ENCODE data around the gene EBLN2. TPM values are rescaled to one million over a fixed set of nuclear protein-coding genes. Genes with fewer than 3 reads are reported as not detected.

The EBLN2 gene
- 1.6 and 1.9 TPM in 2 replicates for total RNA-seq (2014; rRNA removed; shearing (Covaris generic))
- 0.15 and 0.19 TPM in 2 replicates for polyA plus RNA-seq (2015; cell fraction: cytosol; rRNA removed)
- polyA plus RNA-seq (2015; cell fraction: nucleus; rRNA removed): 7.6 and 8.6 TPM in 2 replicates

DNA sequence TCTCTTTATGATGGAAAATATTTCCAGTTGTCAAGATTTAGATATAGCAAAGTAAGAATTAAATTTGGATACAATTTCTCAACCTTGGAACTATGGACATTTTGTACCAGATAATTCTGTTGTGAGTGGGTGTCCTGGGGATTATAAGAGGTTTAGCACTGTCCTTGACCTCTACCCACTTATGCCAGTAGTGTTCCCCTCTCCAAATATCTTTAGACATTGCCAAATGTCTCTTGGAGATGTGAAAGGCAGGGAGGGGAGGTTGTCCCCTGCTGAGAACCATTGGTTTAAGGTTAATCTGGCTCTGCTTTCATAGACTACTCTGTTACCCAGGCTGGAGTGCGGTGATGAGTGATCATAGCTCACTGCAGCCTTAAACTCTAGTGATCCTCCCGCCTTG is at the start of gene EBLN2:
EBLN2 (plus strand) TSS at position 244 of the 400 bp plus-strand sequence. CDS start 423 bp downstream, outside the sequence.
- DNase-seq (ENCODE audit: low read depth): no peak

DNA sequence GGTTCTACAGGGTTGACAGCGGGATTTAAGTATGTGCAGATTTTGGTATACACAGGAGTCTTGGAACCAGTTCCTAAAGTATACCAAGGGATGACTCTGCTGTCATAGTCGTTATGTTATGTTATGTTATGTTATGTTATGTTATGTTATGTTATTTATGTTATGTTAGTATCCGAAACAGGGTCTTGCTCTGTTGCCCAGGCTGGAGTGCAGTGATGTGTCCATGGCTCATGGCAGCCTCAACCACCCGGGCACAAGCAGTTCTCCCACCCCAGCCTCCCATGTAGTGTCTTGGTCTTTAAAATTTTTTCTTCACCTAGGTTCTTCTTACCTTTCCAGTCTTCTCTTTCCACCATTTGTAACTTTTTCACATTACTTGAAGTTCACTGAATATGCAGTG is 43.2 kb upstream of the EBLN2 start:
- DNase-seq (ENCODE audit: low read depth): no peak

DNA sequence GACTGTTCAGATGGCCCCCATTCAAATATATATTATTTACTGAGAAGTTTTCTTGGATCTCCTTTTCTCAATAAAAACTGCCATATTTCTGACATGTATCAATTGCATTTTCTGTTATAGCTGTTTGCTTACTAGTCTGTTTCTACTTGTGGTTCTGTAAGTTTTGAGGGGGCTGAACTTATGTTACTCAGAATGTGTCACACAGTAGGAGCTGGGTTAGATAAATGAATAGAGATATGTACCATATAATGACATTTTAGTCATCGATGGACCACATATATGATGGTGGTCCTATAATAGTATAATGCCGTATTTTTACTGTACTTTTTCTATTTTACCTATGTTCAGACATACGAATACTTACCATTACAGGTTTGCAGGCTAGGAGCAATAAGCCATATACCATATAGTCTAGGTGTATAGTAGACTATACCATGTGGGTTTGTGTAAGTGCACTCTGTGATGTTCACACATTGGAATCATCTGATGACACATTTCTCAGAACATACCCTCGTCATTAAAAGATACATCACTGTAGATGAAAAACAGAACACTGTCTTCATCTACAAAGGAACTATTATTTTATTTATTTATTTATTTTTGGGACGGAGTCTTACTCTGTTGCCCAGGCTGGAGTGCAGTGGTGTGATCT is 42.5 kb upstream of the EBLN2 start:
- no peak for DNase-seq (ENCODE audit: low read depth)

DNA sequence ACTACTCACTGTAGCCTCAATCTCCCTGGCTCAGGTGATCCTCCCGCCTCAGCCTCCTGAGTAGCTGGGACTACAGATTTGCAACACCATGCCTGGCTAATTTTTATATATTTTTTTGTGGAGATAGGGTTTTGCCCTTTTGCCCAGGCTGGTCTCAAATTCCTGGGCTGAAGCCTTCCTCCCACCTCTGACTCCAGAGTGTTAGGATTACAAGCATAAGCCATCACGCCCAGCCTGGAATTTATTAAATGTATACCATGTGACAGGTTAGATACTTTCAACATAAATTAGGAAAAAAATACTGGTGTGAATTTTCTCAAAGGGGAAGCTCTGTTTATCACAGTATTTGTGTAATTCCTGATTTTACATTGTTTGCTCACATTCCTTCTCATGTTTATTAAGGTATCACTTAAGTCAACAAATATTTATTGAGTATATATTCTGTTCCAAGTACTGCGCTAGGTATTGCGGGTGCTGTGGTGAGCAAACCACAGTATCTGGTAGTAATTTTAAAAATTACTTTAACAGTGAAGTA is 40.1 kb upstream of the EBLN2 start:
- DNase-seq (ENCODE audit: low read depth): no peak

DNA sequence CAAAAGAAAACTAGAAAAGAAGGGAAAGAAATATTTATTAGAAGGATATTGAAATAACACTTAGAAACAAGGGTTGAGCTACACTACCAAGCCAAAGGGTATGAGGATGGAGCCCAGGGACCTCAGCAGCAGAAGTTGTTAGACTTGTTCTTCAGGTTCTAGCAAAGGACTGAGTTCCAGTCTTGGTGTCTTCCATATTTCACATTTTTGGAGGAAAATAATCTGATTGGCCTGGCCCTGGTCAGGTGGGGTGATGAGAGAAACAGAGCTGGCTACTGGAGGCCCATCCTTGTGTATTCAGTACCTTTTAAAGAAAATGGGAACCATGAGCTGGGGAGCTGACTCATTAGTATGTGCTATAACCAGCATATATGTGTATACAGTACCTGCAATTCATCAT is 36.6 kb upstream of the EBLN2 start:
- no peak for DNase-seq (ENCODE audit: low read depth)

DNA sequence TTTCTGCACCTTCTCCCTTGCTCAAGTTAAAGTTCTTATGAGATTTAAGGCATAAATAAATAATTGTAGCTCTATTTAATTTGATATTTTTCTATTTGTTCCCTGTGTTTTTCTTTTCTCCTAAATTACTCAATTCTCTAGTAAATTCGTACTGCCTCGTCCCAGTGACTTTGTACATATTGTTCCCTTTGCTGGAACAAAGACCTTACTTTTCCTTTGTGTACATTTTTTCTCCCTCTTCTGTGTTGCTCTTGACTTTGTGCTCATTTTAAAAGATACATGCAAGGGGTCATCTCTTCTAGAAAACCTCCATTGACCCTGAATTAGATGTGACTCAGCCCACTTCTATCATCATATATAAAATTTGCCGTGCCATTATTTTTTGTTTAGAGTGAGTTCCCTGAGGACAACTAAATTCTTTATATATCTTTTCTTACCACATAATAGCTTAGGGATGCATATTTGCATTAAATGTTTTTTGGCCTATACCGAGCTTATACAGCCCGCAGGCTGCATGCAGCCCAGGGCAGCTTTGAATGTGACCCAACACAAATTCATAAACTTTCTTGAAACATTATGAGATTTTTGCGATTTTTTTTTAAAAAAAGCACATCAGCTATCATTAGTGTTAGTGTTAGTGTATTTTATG is 35.2 kb upstream of the EBLN2 start:
- DNase-seq (ENCODE audit: low read depth): no peak

DNA sequence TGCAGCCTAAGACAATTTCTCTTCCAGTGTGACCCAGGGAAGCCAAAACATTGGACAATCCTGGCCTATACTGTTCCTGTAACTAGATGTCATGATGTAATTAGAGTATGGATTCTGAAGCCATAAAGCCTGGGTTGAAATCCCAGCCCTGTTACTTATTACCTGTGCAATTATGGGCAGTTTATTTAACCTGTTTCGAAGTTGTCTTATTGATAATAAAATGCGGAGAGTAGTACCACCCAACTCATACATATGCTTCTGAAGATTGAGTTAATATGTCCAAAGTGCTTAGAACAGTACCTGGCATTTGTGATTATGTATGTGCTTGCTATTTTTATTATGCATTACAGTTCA is 34.7 kb upstream of the EBLN2 start:
- no peak for DNase-seq (ENCODE audit: low read depth)

DNA sequence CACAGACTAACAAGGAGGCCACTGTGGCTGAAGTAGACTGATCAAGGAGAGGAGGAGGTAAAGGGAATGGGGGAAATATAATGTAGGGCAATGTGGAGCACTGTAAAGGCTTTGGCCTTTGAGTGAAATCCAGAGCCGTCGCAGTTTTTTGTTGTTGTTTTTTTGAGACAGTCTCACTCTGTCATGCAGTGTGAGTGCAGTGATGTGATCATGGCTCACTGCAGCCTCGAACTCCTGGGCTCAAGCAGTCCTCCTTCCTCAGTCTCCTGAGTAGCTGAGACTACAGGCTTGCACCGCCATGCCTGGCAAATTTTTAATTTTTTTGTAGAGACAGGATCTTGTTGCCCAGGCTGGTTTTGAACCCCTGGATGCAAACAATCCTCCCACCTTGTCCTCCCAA is 32.7 kb upstream of the EBLN2 start:
- DNase-seq (ENCODE audit: low read depth): no peak

DNA sequence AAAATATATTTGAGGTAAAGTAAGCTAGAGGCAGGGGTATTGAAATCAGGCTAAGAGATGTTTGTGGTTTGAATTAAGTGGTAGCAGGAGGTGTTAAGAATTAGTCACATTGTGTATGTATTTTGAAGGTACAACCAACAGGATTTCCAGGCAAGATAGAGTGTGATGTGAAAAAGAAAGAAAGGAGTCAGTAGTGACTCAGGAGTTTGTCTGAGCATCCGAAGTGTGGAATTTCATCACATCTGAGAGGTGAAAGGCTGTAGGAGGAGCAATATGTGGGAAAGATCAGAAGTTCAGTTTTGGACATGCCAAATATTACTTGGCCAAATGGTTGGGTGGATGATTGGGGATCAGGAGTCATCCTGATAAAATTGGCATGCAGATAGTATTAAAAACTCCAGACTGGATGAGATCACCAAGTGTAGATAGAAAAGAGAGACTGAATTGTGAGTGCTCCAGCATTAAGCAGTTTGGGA is 32.1 kb upstream of the EBLN2 start:
- peak; percentile 76 for DNase-seq (ENCODE audit: low read depth)

DNA sequence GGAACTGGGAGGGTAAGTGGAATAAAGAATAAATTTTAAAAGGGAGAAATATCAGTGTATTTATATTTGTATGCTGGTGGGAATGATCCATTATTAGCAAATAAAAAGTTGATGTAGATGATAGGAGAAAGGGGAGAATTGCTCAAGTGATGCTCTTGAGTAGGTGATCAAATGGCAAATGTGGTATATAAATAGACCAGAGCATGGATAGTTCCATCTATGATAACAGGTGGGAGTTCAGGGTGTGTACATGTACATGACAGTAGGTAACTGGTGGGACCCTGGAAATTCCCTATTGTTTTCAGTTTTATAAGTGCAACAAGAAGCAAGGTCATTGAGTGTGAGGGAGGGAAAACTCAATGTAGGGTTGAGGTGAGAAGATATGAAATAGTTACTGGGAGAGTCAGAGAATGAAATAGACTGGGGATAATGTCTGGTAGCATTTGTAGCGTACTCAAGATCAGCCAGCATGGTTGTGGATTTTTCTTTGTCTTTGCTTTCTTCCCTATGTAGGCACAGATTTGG is 31.3 kb upstream of the EBLN2 start:
- no peak for DNase-seq (ENCODE audit: low read depth)

DNA sequence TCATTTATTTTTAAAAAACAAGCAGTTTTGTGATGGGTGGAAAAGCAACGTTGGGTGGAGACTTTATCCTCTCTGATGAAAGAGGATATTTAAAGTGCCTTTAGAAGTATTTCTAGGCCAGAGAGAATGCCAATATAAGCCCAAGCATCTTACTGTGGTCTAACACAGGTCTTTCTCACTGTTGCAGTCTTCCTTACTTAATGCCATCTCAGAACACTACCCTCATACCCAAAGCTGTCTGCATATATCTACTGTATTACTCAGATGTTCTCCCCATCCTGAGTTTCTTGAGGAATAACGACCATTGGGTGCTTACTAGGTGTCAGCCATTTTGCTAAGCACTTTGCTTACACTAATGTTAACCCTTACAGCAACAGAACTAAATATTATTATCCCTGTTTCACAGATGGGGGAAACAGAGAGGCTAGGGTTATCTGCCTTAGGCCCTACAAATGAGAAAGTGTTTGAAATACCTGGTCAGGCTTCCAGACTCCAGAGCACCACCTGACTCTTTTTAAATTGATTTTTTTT is 29.8 kb upstream of the EBLN2 start:
- DNase-seq (ENCODE audit: low read depth): no peak

DNA sequence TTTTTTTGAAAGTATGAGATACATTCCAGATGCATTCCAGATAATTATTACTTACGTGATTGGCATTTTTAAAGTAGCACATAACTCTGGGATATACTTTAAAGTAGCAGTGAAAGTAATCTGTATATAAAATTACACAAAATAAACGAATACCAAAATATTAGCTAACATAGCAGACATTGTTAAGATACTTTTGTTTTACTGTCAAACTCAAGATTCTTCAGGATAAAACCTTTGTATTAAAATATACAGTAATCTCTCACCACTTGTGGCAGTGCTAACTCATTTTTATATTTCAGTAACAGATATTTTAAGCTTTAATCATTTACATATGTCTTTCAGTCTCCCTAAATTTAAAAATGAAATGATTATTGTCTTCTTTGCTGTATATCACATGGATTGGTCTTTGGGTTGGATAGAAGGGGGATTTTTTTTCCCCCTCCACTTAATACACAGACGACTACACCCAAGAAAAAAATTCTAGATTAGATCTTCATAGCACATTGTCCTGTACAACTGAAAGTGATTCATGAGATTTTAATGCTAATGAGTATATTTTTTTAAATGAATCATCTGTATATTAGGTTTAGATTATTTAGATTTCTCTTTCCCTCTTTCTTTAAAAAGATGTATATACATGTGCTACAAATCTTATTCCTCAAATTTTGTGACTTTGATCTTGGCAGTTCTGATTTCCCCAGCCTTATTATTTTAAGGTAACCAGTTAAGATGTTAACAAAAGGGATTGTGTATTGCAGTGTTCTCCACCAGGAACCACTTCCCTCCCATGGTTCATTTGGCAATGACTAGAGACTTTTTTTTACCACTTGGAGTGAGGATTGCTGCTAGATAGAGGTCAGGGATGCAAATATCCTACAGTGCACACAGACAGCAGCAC is 24.5 kb upstream of the EBLN2 start:
- DNase-seq (ENCODE audit: low read depth): peak; percentile 7

DNA sequence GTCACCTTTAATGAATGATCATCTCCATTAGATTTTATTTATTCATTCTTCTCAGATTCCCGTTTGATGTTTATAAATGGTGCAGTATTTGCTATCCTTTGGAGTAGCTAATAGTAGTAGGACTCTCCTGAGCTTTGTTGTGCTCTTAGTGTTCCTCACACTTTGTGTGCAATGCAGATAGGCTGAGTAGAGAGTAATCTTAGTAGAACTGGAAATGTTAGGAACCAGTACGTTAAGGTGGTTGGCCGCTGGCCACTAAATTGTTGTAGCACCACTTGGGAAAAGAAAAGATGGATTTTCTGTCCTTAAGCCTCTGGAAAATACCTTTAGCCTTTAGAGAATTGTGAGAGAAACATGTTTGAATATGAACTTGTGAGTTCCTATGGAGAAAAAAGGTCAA is 19.9 kb upstream of the EBLN2 start:
- DNase-seq (ENCODE audit: low read depth): no peak

DNA sequence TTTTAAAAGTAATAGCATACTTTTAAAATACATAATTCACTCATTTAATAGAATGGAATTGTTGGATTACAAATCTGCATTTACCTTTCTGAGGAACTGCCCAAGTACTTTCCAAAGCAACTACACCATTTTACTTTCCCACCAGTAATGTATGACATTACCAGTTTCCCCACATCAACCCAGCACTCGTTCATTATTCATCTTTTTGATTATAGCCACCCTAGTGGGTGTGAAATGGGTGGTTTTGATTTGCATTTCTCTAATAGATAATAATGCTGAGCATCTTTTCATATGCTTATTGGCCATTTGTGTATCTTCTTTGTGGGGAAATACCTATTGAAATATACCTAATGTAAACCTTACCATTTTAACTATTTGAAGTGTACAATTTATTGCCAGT is 18.0 kb upstream of the EBLN2 start:
- no peak for DNase-seq (ENCODE audit: low read depth)

DNA sequence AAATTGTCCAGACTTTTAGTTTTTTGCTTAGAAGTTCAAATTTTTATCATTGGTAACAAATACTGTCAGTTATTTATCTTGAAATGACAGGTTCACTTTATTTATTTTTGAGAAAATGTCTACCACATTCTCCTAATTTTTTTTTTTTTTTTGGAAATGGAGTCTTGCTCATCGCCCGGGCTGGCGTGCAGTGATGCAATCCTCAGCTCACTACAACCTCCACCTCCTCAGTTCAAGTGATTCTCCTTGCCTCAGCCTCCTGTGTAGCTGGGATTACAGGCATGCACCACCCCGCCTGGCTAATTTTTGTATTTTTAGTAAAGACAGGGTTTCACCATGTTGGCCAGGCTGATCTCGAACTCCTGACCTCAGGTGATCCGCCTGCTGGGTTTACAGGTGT is 16.1 kb upstream of the EBLN2 start:
- DNase-seq (ENCODE audit: low read depth): no peak

DNA sequence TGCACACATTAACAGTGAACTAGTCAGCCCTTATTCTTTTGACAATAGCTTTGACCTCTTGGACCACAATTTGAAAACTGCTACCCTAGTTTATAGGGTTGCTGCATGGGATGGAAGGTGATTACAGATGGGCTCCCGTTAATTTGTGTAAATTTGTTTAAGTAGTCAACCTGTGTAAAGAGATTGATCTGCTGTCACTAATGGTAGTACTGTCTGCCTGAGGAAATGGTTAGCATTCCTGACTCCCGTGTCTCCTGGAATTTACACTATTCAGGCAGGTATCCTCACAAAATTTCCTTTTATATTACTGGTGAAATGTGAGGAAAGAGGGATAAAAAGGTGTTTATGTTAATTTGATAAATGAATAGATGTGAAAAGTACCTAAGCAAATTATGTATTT is 15.3 kb upstream of the EBLN2 start:
- no peak for DNase-seq (ENCODE audit: low read depth)

DNA sequence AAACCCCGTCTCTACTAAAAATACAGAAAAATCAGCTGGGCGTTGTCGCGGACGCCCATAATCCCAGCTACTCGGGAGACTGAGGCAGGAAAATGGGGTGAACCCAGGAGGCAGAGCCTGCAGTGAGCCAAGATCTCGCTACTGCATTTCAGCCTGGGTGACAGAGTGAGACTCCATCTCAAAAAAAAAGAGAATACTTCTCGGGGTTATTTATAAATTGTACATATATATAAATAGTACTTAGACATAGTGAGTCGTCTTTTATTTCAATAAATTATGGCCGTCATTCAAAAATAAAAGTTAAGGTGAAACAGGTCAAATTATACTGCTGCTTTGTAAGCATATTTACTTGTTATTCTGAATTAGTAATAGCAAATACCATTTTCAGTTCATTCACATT is 12.1 kb upstream of the EBLN2 start:
- no peak for DNase-seq (ENCODE audit: low read depth)

DNA sequence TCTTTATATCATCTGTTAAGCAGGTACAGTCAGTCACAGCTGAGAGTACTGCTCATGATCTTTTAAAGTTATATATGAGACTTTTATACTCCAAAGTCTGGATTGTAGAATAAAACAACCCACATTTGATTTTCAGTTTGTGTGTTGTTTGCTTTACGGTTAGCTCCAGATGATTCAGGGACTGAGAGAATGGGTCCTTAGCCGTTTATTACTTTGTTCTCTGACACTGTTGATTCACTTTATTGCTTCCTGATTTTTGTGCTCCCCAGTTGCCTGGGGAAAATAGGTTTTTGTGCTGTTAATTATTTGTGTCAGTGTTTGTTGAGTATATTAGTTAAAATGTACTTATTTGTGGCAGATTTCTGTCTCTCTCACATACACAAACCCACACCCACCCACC is 8.6 kb upstream of the EBLN2 start:
- no peak for DNase-seq (ENCODE audit: low read depth)

DNA sequence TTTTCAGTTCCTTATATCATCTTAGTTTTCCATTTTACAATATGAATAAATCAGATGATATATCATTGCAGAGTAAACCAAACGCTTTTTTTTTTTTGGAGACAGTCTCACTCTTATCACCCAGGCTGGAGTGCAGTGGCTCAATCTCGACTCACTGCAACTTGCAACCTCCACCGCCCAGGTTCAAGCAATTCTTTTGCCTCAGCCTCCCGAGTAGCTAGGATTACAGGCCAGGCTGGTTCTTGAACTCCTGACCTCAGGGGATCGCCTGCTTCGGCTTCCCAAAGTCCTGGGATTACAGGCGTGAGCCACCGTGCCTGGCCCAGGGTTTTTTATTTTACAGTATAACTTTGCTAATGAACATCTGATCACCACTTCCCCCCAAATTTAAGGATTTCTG is 5.9 kb upstream of the EBLN2 start:
- DNase-seq (ENCODE audit: low read depth): no peak

DNA sequence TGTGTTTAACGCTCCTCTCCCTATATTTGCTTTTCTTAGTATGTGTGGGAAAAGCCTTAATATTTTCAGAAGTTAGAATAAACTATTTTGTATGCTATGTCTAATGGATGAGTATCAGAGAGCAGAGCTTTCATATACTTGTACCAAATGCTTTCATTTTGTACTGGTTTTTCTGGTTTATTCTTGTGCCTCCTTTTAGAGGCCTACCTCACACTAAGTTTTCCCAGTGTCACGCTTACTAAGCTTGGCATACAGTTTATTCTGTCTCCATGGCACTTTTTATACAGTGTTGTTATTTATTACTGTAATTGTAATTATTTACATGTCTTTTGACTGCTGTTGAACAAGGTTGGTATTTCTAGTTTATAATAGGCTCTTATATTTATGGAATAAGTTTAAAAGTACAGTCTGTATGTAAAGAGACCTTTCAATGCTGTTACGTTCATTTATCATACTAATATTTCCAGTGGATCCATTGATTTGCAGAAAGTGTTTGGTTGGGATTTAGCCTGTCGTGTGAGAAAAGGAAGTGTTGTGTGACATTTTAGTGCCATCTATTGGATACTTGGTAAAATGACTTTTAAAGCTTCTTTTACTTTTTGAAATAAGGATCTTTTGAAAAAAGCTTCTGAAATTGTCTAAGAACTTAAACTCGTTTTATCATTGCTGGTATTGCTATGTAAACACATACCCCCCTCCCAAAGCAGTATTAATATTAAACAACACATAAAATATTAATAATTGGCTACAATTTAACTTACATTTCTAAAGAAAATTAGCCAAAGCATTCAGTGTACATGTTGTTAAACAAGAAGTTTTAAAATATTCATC is 5.2 kb upstream of the EBLN2 start:
- DNase-seq (ENCODE audit: low read depth): peak; percentile 24

DNA sequence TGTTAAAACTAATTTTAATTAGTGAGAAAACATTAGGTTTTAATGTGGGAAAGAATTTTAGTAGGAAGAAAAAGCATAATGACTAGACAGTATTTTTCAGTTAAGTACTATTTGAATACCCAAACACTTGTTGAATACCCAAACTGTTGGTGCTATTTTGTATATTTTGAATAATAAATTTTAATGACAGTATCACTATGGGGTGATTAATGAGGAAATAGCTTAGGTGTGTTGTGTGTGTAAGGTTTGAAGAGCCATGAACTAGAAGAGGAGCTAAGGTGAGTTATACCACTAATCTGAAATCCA is 4.7 kb upstream of the EBLN2 start:
- DNase-seq (ENCODE audit: low read depth): no peak

Measured in HT1080 (cell line).